ENCODE measurements around the gene DENND1A. TPM values are rescaled to one million over a fixed set of nuclear protein-coding genes. Genes with fewer than 3 reads are reported as not detected.

DENND1A gene
- total RNA-seq, 4 donors from 2014 or later, result 37.1 to 55.3 (median 50.0) TPM

DNA sequence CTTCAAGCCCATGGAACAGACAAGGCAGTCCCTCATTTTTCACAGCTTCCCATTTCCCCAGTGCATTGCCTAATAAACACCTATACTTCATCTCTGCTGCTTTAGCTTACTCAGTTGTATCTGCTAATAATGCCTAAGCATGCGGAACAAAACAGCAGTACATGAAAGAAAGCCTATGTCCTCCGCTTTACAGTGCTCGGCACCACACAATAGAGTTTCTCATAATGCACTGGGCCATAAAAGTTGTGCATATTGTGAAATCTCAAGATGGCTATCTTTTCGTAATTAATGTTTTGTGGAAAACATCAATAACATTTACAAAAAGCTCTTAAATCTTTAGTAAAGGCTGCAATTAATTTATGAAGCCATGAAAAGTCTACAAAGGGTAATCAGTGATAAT lies 69.3 kb downstream of the DENND1A start:
- H3K9me3 ChIP-seq, result no peaks in the 10 kb centered on the region
- H3K4me3 ChIP-seq, result no peak overlapping the region
- no peaks in the 10 kb centered on the region for H3K36me3 ChIP-seq
- H3K27ac ChIP-seq, result no peak overlapping the region
- no peaks in the 10 kb centered on the region for H3K4me1 ChIP-seq
- DNase-seq, result no peak
- H3K27me3 ChIP-seq, result no peaks in the 10 kb centered on the region
- TF ChIP-seq, protein P1, sequence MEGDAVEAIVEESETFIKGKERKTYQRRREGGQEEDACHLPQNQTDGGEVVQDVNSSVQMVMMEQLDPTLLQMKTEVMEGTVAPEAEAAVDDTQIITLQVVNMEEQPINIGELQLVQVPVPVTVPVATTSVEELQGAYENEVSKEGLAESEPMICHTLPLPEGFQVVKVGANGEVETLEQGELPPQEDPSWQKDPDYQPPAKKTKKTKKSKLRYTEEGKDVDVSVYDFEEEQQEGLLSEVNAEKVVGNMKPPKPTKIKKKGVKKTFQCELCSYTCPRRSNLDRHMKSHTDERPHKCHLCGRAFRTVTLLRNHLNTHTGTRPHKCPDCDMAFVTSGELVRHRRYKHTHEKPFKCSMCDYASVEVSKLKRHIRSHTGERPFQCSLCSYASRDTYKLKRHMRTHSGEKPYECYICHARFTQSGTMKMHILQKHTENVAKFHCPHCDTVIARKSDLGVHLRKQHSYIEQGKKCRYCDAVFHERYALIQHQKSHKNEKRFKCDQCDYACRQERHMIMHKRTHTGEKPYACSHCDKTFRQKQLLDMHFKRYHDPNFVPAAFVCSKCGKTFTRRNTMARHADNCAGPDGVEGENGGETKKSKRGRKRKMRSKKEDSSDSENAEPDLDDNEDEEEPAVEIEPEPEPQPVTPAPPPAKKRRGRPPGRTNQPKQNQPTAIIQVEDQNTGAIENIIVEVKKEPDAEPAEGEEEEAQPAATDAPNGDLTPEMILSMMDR (IDR thresholded peaks at IDR 0.05), result no peak
- no peak for TF ChIP-seq POLR2A (IDR thresholded peaks at IDR 0.05)

DNA sequence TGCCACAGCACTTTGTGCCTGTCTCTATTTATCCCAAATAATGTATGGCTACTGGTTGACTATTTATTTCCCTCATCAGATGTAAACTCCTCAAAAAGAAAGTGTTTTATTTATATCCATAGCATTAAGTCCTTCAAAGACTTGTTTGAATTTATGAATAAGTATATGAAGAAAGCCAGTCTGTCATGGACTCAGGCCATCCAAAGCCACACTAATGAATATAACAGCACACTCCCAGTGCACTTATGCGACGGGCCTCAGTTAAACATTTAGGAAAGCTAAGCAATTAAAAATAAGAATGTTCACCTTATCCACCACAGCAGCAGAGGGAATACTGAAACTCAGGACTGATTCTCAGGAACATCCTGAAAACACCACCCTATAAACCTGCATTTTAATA lies 77.5 kb downstream of the DENND1A start:
- Histone ChIP-seq H3K27me3 (no peaks in the 10 kb centered on the region), H3K4me1 (no peaks in the 10 kb centered on the region), H3K36me3 (peaks cover 0 to 3% (median 0%) of the 10 kb centered on the region in 3 donors), H3K4me3 (no peak overlapping the region), H3K27ac (no peak overlapping the region), H3K9me3 (peaks cover 0 to 3% (median under 1%) of the 10 kb centered on the region in 4 donors)
- TF ChIP-seq POLR2A (IDR thresholded peaks at IDR 0.05), result no peak
- TF ChIP-seq, protein P1 (IDR thresholded peaks at IDR 0.05), result no peak
- DNase-seq, result no peak

DNA sequence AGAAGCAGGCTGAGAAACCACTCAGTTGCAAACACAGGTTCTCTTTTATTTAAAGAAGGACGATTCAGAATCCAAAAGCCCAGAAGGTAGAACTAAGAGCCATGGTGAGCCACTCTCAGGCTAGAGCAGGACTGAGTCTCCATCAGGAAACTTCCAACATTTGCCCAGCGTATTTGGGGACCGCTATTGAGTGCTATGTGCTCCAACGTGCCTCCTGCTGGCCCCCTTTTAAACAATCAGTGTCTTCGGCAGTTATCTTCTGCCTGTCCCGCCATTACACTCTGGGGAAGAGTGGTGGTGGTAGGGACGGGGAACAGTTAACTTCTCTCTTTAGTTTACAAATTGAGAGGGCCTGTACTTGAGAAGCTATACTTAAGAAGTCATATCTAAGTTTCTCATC lies 78.1 kb downstream of the DENND1A start:
- Histone ChIP-seq H3K4me1 (no peaks in the 10 kb centered on the region), H3K4me3 (no peak overlapping the region), H3K27me3 (no peaks in the 10 kb centered on the region), H3K27ac (no peak overlapping the region), H3K36me3 (peaks cover 0 to 3% (median 0%) of the 10 kb centered on the region in 3 donors), H3K9me3 (peaks cover 0 to 4% (median 1%) of the 10 kb centered on the region in 4 donors)
- no peak for DNase-seq
- TF ChIP-seq, protein P1 (IDR thresholded peaks at IDR 0.05), result no peak
- no peak for TF ChIP-seq POLR2A (IDR thresholded peaks at IDR 0.05)

DNA sequence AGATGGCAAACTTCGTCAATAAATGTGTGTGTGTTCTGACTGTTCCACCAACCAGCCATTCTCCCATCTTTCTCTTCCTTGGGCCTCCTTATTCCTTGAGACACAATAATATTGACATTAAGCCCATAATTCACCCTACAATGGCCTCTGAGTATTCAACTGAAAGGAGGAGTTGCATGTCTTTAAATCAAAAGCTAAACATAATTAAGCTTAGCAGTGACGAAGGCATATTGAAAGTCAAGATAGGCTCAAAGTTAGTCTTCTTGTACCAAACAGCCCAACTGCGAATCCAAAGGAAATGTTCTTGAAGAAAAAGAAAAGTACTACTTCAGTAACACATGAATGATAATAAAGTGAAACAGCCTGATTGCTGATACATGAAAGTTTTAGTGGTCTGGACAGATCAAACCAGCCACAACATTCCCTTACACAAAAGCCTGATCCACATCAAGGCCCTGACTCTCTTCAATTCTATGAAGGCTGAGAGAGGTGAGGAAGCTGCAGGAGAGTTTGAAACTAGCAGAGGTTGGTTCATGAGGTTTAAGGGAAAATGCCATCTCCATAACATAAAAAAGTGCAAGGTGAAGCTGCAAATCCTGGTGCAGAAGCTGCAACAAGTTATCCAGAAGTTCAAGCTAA lies 81.4 kb downstream of the DENND1A start:
- no peak overlapping the region for H3K4me3 ChIP-seq
- no peaks in the 10 kb centered on the region for H3K27me3 ChIP-seq
- peaks cover 2 to 6% (median 5%) of the 10 kb centered on the region in 4 donors for H3K9me3 ChIP-seq
- DNase-seq, result no peak
- TF ChIP-seq, protein P1 (IDR thresholded peaks at IDR 0.05), result no peak
- TF ChIP-seq POLR2A (IDR thresholded peaks at IDR 0.05), result no peak
- H3K4me1 ChIP-seq, result no peaks in the 10 kb centered on the region
- no peak overlapping the region for H3K27ac ChIP-seq
- peaks cover 0 to 3% (median 0%) of the 10 kb centered on the region in 3 donors for H3K36me3 ChIP-seq

DNA sequence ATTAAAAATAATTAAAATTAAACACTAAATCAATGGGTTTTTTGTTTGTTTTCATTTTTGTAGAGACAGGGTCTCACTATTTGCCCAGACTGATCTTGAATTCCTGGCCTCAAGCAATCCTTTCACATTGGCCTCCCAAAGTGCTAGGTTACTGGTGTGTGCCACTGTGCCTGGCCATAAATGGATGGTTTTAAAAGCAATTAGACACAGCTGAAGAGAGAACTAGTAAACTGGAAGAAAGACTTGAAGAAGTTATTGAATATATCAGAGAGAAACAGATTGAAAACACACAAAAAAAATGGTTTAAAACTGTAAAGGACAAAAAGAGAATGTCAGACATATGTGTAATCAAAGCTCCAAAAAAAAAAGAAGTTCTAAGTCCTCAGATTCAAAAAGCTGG lies 83.0 kb downstream of the DENND1A start:
- H3K4me1 ChIP-seq, result no peaks in the 10 kb centered on the region
- no peaks in the 10 kb centered on the region for H3K27me3 ChIP-seq
- TF ChIP-seq, protein P1 (IDR thresholded peaks at IDR 0.05), result no peak
- no peak for TF ChIP-seq POLR2A (IDR thresholded peaks at IDR 0.05)
- peaks cover 0 to 3% (median 0%) of the 10 kb centered on the region in 3 donors for H3K36me3 ChIP-seq
- H3K4me3 ChIP-seq, result no peak overlapping the region
- peaks cover 2 to 6% (median 5%) of the 10 kb centered on the region in 4 donors for H3K9me3 ChIP-seq
- H3K27ac ChIP-seq, result no peak overlapping the region
- no peak for DNase-seq
